WTC11 (cell line): ENCODE measurements around the gene RHOXF2B.
"Not testable (repeated sequence)": the region's sequence is repeated elsewhere in the genome, so short reads cannot be mapped to it uniquely, and the experiment has no call there.

ENCODE experiments used
- ATF2 ChIP-seq: sonication (generic); formaldehyde crosslinking; IDR thresholded peaks from 2 replicates; pipeline ENCODE4 v1.8.1; 2022; ENCODE audit warnings: low read depth, missing genetic modification reagents, borderline replicate concordance
- ATF3 ChIP-seq: sonication (generic); formaldehyde crosslinking; conservative IDR thresholded peaks from 2 replicates; pipeline ENCODE4 v1.8.1; 2022; ENCODE audit warnings: mild to moderate bottlenecking, missing genetic modification reagents
- FOXP1 ChIP-seq: sonication (generic); formaldehyde crosslinking; IDR thresholded peaks from 2 replicates; pipeline ENCODE4 v1.8.0; 2022; ENCODE audit warnings: missing genetic modification reagents, mild to moderate bottlenecking, moderate library complexity, borderline replicate concordance
- NFYB ChIP-seq: sonication (generic); formaldehyde crosslinking; conservative IDR thresholded peaks from 2 replicates; pipeline ENCODE4 v1.8.0; 2022; ENCODE audit warnings: low read depth, missing genetic modification reagents
- USF1 ChIP-seq: sonication (generic); formaldehyde crosslinking; IDR thresholded peaks from 2 replicates; pipeline ENCODE4 v1.8.0; 2022; ENCODE audit warnings: mild to moderate bottlenecking, missing genetic modification reagents
- USF2 ChIP-seq: sonication (generic); formaldehyde crosslinking; IDR thresholded peaks from 2 replicates; pipeline ENCODE4 v1.8.1; 2023; ENCODE audit warnings: mild to moderate bottlenecking, missing genetic modification reagents, moderate library complexity
- ZNF263 ChIP-seq: sonication (generic); formaldehyde crosslinking; IDR thresholded peaks from 2 replicates; pipeline ENCODE4 v1.8.1; 2022; ENCODE audit warnings: low read depth, mild to moderate bottlenecking, moderate library complexity, missing genetic modification reagents
- ZNF423 ChIP-seq: fragments of 250-450 bp; sonication (Bioruptor Pico); IDR thresholded peaks from 2 replicates; pipeline ENCODE4 v2.1.2; 2022; ENCODE audit warnings: mild to moderate bottlenecking, moderate library complexity
- ZNF425 ChIP-seq: fragments of 250-450 bp; sonication (Bioruptor Pico); conservative IDR thresholded peaks from 2 replicates; pipeline ENCODE4 v1.9.0; 2021; ENCODE audit warnings: mild to moderate bottlenecking
- TF ChIP-seq, protein P1 (sequence below): fragments of 200-600 bp; IDR thresholded peaks from 2 replicates; pipeline ENCODE4 v1.8.0; 2022; ENCODE audit warnings: antibody characterized with exemption
- TF ChIP-seq, protein P2 (sequence below): sonication (generic); formaldehyde crosslinking; IDR thresholded peaks from 2 replicates; pipeline ENCODE4 v1.8.1; 2022; ENCODE audit warnings: missing genetic modification reagents, borderline replicate concordance
- TF ChIP-seq, protein P3 (sequence below): sonication (generic); formaldehyde crosslinking; IDR thresholded peaks from 2 replicates; pipeline ENCODE4 v1.8.1; 2023; ENCODE audit warnings: mild to moderate bottlenecking, missing genetic modification reagents, moderate library complexity

GRCh38 chrX:120085553-120086185, 8.2 kb upstream of the RHOXF2B start:
- TF ChIP-seq, protein P1, sequence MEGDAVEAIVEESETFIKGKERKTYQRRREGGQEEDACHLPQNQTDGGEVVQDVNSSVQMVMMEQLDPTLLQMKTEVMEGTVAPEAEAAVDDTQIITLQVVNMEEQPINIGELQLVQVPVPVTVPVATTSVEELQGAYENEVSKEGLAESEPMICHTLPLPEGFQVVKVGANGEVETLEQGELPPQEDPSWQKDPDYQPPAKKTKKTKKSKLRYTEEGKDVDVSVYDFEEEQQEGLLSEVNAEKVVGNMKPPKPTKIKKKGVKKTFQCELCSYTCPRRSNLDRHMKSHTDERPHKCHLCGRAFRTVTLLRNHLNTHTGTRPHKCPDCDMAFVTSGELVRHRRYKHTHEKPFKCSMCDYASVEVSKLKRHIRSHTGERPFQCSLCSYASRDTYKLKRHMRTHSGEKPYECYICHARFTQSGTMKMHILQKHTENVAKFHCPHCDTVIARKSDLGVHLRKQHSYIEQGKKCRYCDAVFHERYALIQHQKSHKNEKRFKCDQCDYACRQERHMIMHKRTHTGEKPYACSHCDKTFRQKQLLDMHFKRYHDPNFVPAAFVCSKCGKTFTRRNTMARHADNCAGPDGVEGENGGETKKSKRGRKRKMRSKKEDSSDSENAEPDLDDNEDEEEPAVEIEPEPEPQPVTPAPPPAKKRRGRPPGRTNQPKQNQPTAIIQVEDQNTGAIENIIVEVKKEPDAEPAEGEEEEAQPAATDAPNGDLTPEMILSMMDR: not testable (repeated sequence)
- not testable (repeated sequence) for TF ChIP-seq ZNF263 (CRISPR knock-in tag); NFYB (CRISPR knock-in tag); FOXP1; ZNF423 (CRISPR knock-in tag); ATF3 (CRISPR knock-in tag); ATF2 (CRISPR knock-in tag); USF2 (CRISPR knock-in tag); ZNF425 (CRISPR knock-in tag); USF1 (CRISPR knock-in tag)
- TF ChIP-seq, protein P2, sequence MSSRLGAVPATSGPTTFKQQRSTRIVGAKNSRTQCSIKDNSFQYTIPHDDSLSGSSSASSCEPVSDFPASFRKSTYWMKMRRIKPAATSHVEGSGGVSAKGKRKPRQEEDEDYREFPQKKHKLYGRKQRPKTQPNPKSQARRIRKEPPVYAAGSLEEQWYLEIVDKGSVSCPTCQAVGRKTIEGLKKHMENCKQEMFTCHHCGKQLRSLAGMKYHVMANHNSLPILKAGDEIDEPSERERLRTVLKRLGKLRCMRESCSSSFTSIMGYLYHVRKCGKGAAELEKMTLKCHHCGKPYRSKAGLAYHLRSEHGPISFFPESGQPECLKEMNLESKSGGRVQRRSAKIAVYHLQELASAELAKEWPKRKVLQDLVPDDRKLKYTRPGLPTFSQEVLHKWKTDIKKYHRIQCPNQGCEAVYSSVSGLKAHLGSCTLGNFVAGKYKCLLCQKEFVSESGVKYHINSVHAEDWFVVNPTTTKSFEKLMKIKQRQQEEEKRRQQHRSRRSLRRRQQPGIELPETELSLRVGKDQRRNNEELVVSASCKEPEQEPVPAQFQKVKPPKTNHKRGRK (CRISPR knock-in tag): not testable (repeated sequence)
- TF ChIP-seq, protein P3, sequence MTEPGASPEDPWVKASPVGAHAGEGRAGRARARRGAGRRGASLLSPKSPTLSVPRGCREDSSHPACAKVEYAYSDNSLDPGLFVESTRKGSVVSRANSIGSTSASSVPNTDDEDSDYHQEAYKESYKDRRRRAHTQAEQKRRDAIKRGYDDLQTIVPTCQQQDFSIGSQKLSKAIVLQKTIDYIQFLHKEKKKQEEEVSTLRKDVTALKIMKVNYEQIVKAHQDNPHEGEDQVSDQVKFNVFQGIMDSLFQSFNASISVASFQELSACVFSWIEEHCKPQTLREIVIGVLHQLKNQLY: not testable (repeated sequence)
